Measurements from ENCODE around the gene ARHGEF33.
A peak's percentile ranks its signal among the peaks of the same experiment; 100 is the strongest.

ARHGEF33 gene

GRCh38 chr2:38997781-38998180, 108.1 kb downstream of the ARHGEF33 start:
- H3K4me3 ChIP-seq (ENCODE audit: low read depth, low read length): no peak overlapping the region
- peak; percentile 95 for DNase-seq (ENCODE audit: low read depth)

GRCh38 chr2:39000552-39000951, 110.9 kb downstream of the ARHGEF33 start:
- no peak for DNase-seq (ENCODE audit: low read depth)
- no peak overlapping the region for H3K4me3 ChIP-seq (ENCODE audit: low read depth, low read length)

- H3K4me3 ChIP-seq (ENCODE audit: low read depth, low read length): no peak overlapping the region
- no peak for DNase-seq (ENCODE audit: low read depth)
Measured at GRCh38 chr2:39007875-39008504, 118.3 kb downstream of the ARHGEF33 start.

DNA sequence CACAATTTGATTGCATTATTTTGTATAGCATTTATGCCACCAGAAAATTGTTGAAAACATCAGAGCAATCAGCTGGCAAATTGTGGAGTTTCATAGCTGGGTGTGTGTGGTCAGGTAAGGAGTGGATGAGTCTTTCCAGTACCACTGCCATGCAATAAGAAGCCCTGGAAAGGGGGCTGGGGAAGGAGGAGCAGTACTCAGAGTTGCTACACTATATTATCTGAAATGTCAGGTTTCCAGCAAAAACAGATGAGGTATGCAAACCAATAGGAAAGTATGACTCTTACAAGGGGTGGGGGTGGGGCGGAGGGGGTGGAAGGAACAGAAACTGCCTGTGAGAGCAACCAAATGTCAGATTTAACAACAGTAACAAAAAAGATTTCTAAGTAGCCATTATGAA, 119.0 kb downstream of the ARHGEF33 start:
- no peak for DNase-seq (ENCODE audit: low read depth)
- H3K4me3 ChIP-seq (ENCODE audit: low read depth, low read length): no peak overlapping the region

DNA sequence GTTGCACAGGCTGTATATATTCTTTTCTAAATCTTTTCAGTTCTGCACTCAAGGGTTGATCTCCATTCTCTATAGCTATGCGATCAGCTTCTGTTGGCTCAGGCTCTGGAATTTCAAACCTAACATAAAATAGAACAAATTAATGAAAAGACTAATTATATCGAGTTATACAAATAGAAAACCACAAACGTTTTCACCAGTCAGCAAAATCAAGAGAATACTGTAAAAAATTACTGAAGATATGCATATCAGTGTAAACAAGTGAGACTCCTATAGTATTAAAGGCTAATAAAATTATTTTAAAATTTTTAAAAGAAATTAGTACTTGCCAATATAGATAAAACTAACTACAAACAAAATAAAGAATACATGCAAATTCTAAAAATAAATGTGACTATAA, 124.2 kb downstream of the ARHGEF33 start:
- DNase-seq (ENCODE audit: low read depth): no peak

GRCh38 chr2:39015424-39015823, 125.7 kb downstream of the ARHGEF33 start:
- H3K4me3 ChIP-seq (ENCODE audit: low read depth, low read length): no peak overlapping the region
- DNase-seq (ENCODE audit: low read depth): no peak

More for the DNA sequence above, 124.2 kb downstream of the ARHGEF33 start:
- no peak overlapping the region for H3K4me3 ChIP-seq (ENCODE audit: low read depth, low read length)

DNA sequence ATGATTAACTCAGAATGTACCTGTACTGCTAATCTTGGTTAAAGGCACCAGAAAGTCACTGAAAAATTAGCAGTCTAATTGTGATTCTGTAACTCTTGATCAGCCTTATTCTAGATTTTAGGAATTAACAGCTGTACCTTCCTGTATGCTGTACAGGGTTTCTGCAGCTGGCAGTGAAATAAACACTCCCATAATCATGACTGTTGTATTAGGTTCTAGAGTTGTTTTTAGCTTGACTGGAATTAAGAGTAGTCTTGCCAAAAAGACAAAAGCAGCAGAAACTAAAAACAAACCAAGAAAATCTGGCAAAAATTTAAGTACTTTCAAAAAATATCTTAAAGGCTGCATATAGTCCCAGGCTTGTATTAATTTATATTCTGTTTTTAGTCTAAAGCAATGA, 127.7 kb downstream of the ARHGEF33 start:
- H3K4me3 ChIP-seq (ENCODE audit: low read depth, low read length): no peak overlapping the region
- DNase-seq (ENCODE audit: low read depth): no peak

DNA sequence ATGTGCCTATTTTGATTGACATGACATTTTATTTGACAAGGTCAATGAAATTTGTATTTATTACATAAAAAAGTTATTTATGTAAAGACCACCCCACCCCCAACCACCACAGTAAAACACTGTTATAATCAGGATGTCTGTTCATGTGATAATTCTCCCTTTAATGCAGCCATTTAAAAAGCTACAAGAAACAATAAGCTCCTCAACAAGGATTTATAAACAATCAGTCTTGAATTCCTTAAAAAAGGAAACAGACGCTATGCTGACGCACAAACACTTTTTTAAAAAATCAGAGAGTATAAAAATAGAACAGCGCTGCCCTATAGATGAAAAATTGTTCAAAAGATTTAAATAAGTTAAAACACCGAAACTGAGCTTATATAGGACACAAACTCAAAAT, 129.0 kb downstream of the ARHGEF33 start:
- H3K4me3 ChIP-seq (ENCODE audit: low read depth, low read length): no peak overlapping the region
- DNase-seq (ENCODE audit: low read depth): no peak

GRCh38 chr2:39020383-39020782, 130.7 kb downstream of the ARHGEF33 start:
- no peak for DNase-seq (ENCODE audit: low read depth)
- H3K4me3 ChIP-seq (ENCODE audit: low read depth, low read length): no peak overlapping the region

GRCh38 chr2:39022642-39023235, 133.1 kb downstream of the ARHGEF33 start:
- H3K4me3 ChIP-seq (ENCODE audit: low read depth, low read length): no peak overlapping the region
- DNase-seq (ENCODE audit: low read depth): no peak

GRCh38 chr2:39023649-39024048, 134.0 kb downstream of the ARHGEF33 start:
- no peak overlapping the region for H3K4me3 ChIP-seq (ENCODE audit: low read depth, low read length)
- no peak for DNase-seq (ENCODE audit: low read depth)

DNA sequence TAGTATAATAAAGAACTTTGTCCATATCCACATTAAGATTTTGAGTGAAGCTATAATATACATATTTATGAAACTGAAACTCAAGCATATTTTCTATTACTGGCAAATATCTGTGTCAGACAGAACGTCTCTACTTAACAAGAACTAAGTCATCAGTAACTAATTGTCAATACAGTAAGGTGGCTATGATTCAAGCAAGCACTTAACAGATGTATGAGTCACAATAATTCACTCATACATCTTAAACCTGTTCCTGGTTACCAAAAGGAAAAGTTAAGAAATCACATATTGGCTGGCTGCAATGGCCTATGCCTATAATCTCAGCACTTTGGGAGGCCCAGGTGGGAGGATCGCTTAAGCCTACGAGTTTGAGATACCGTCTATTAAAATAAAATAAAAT, 135.2 kb downstream of the ARHGEF33 start:
- DNase-seq (ENCODE audit: low read depth): no peak
- H3K4me3 ChIP-seq (ENCODE audit: low read depth, low read length): no peak overlapping the region

All from skeletal muscle cell (primary cell).